Lung (tissue), 12 donors: ENCODE measurements around the gene DACT3. TPM values are rescaled to one million over a fixed set of nuclear protein-coding genes. Genes with fewer than 3 reads are reported as not detected.

Experiments used
- ATAC-seq: fragments of 200-7000 bp; cut with Tn5 transposase; one replicate; pipeline ENCODE4 v1.9.1; 2020; ENCODE audit warnings: moderate number of reproducible peaks; ENCODE audit not compliant: insufficient read depth, low FRiP score
- DNase-seq, 3 donors: peaks; one replicate each; pipeline ENCODE4 v3.0.0-alpha.2; 2013 to 2017
- H3K27ac ChIP-seq, 2 donors: one replicate each; pipeline ENCODE4 v1.5.1; 2013; ENCODE audit warnings: mild to moderate bottlenecking in 2 of 2, moderate library complexity in 2 of 2, control low read depth in 1 of 2, inconsistent platforms in 1 of 2, low read depth in 1 of 2, low read length in 1 of 2
- H3K27me3 ChIP-seq, 3 donors: one replicate each; pipeline ENCODE4 v1.5.1; 2013; ENCODE audit warnings: low read length in 2 of 3; ENCODE audit not compliant: control insufficient read depth in 3 of 3, insufficient read depth in 3 of 3
- H3K36me3 ChIP-seq, 4 donors: one replicate each; pipeline ENCODE4 v1.5.1; 2013; ENCODE audit warnings: low read length in 4 of 4, mild to moderate bottlenecking in 1 of 4, moderate library complexity in 1 of 4; ENCODE audit not compliant: control insufficient read depth in 4 of 4, insufficient read depth in 4 of 4
- H3K4me1 ChIP-seq, 5 donors: one replicate each; pipeline ENCODE4 v1.5.1; 2013; ENCODE audit warnings: low read length in 5 of 5, mild to moderate bottlenecking in 2 of 5, moderate library complexity in 1 of 5; ENCODE audit not compliant: control insufficient read depth in 5 of 5, insufficient read depth in 5 of 5
- H3K4me3 ChIP-seq: one replicate; pipeline ENCODE4 v1.5.1; 2013; ENCODE audit warnings: mild to moderate bottlenecking, control low read depth, moderate library complexity
- H3K9ac ChIP-seq, 2 donors: one replicate each; pipeline ENCODE4 v1.5.1; 2013; ENCODE audit warnings: low read length in 2 of 2, control low read depth in 1 of 2; ENCODE audit not compliant: insufficient read depth in 1 of 2
- H3K9me3 ChIP-seq, 4 donors: one replicate each; pipeline ENCODE4 v1.5.1; 2013; ENCODE audit warnings: low read length in 3 of 4, mild to moderate bottlenecking in 1 of 4, moderate library complexity in 1 of 4; ENCODE audit not compliant: control insufficient read depth in 4 of 4, insufficient read depth in 3 of 4
- CTCF ChIP-seq: IDR thresholded peaks from 2 replicates; pipeline ENCODE4 v1.5.1; 2012; ENCODE audit warnings: mild to moderate bottlenecking; ENCODE audit errors: control extremely low read depth, extremely low read depth
- WGBS, 2 donors: extraction: QIAGEN DNeasy Blood & Tissue Kit; methylation state at CpG; one replicate each; pipeline ENCODE4 v1.1.7; 2013; 5-methylcytosine and 5-hydroxymethylcytosine counted together
- polyA plus RNA-seq, 2 donors: library from polyadenylated mRNA; stranded (reverse); fragments of 200-250 nt; gene quantifications; one replicate each; pipeline ENCODE4 v1.2.1, GENCODE V29; 2013
- total RNA-seq, 2 donors: library from RNA; depleted of rRNA in 1 of 2; stranded (reverse); fragments of >200 nt in 1 of 2; gene quantifications; one replicate each; pipeline ENCODE4 v1.2.1, GENCODE V29; 2014 to 2021
- donor health status: control.
- donor health status: control.
- donor health status: Bipolar disorder and iron deficiency.
- donor health status: healthy.
- donor health status: DM: yes; HTN: yes; CAD: no.

DACT3 gene
- total and polyA plus RNA-seq, 4 donors, result 2.8 to 14.0 (median 5.8) TPM

- no peaks in the 10 kb centered on the region for H3K36me3 ChIP-seq
- ATAC-seq (peak; percentile 15), DNase-seq (peak in 2 of 3 donors; percentile 59 to 70)
- no peak for TF ChIP-seq CTCF
- H3K27me3 ChIP-seq, result peaks cover 0 to 3% (median 0%) of the 10 kb centered on the region in 3 donors
- WGBS, 2 donors, result 13 to 22% methylated on average over 17 of the region's 17 CpGs
- peaks cover 0 to 42% (median 10%) of the 10 kb centered on the region in 5 donors for H3K4me1 ChIP-seq
- H3K27ac ChIP-seq, result no peak overlapping the region
- no peak overlapping the region for H3K4me3 ChIP-seq
- no peaks in the 10 kb centered on the region for H3K9me3 ChIP-seq
- no peak overlapping the region for H3K9ac ChIP-seq
These were observed 44.2 kb downstream of the DACT3 start for GRCh38 chr19:46616631-46617322.

- Histone ChIP-seq H3K9ac (no peak overlapping the region), H3K27ac (no peak overlapping the region), H3K36me3 (peaks cover 0 to 4% (median 2%) of the 10 kb centered on the region in 4 donors), H3K4me1 (peaks cover 0 to 33% (median 10%) of the 10 kb centered on the region in 5 donors), H3K27me3 (no peaks in the 10 kb centered on the region), H3K9me3 (no peaks in the 10 kb centered on the region), H3K4me3 (no peak overlapping the region)
- ATAC-seq (no peak), DNase-seq (no peak)
- TF ChIP-seq CTCF, result no peak
- WGBS, 2 donors, result 87 to 88% methylated on average over 10 of the region's 10 CpGs
These were observed 45.0 kb downstream of the DACT3 start for GRCh38 chr19:46615966-46616365.

- peaks cover 0 to 15% (median 13%) of the 10 kb centered on the region in 4 donors for H3K36me3 ChIP-seq
- peak; percentile 85 to 89 (median 87) for DNase-seq
- H3K27ac ChIP-seq, result no peak overlapping the region
- H3K4me3 ChIP-seq, result no peak overlapping the region
- WGBS, 2 donors, result 11 to 16% methylated on average over 12 of the region's 12 CpGs
- no peaks in the 10 kb centered on the region for H3K9me3 ChIP-seq
- TF ChIP-seq CTCF, result peak; percentile 80
- peak; percentile 74 for ATAC-seq
- H3K27me3 ChIP-seq, result no peaks in the 10 kb centered on the region
- H3K4me1 ChIP-seq, result peaks cover 0 to 19% (median 7%) of the 10 kb centered on the region in 5 donors
- no peak overlapping the region for H3K9ac ChIP-seq
These were observed 46.8 kb downstream of the DACT3 start for GRCh38 chr19:46614114-46614722.
